Adrenal gland (tissue), 12 donors: ENCODE measurements around the gene AGPAT3. TPM values are rescaled to one million over a fixed set of nuclear protein-coding genes. Genes with fewer than 3 reads are reported as not detected.

Experiments used
- DNase-seq, 7 donors: peaks; one replicate each; pipeline ENCODE4 v3.0.0-alpha.2; 2019 to 2020
- H3K27ac ChIP-seq, 5 donors: fragments of 200-600 bp; sonication (generic) in 4 of 5; 1 replicate in 3 of 5; 2 replicates in 2 of 5; pipeline versions ENCODE4 v1.5.1 to v1.8.0; 2016 to 2020; ENCODE audit warnings: mild to moderate bottlenecking in 1 of 5
- H3K27me3 ChIP-seq: fragments of 200-600 bp; 2 replicates; pipeline ENCODE4 v1.8.0; 2021
- H3K36me3 ChIP-seq, 2 donors: fragments of 200-600 bp; replicated peaks in 1 of 2; 1 replicate in 1 of 2; 2 replicates in 1 of 2; pipeline versions ENCODE4 v1.5.1 to v1.8.0; 2018 to 2022
- H3K4me1 ChIP-seq, 2 donors: fragments of 200-600 bp; replicated peaks in 1 of 2; 1 replicate in 1 of 2; 2 replicates in 1 of 2; pipeline versions ENCODE4 v1.5.1 to v1.8.0; 2018 to 2021
- H3K4me3 ChIP-seq, 4 donors: fragments of 200-600 bp; sonication (generic) in 3 of 4; one replicate each; pipeline ENCODE4 v1.5.1; 2016 to 2018
- H3K9me3 ChIP-seq, 3 donors: fragments of 200-600 bp; sonication (generic) in 1 of 3; replicated peaks in 1 of 3; 1 replicate in 2 of 3; 2 replicates in 1 of 3; pipeline versions ENCODE4 v1.5.1 to v1.8.0; 2016 to 2021
- POLR2A ChIP-seq, 2 donors: fragments of 450-650 bp; IDR thresholded peaks; one replicate each; pipeline ENCODE4 v1.6.1; 2017; ENCODE audit warnings: antibody characterized with exemption in 2 of 2, mild to moderate bottlenecking in 2 of 2, moderate library complexity in 1 of 2
- WGBS, 4 donors: extraction: QIAGEN DNeasy Blood & Tissue Kit in 2 of 4; methylation state at CpG; one replicate each; pipeline versions ENCODE4 v1.1.5 to v1.1.7; 2013 to 2017; 5-methylcytosine and 5-hydroxymethylcytosine counted together
- intact Hi-C, 2 donors: fragments of 100-400 bp; cut with DNase I; formaldehyde crosslinking; loops; one replicate each; pipeline versions ENCODE4 v1.14.1 to v1.15.0; 2022 to 2023
- polyA plus RNA-seq, 3 donors: library from polyadenylated mRNA; stranded (reverse); fragments of 200-250 nt in 2 of 3; fragments of 350-450 nt in 1 of 3; fragmentation: Illumina TruSeq in 1 of 3; extraction: RNeasy Lipid Tissue Mini Kit (QIAGEN cat#74804) in 1 of 3; gene quantifications; one replicate each; pipeline ENCODE4 v1.2.3, GENCODE V29; 2013 to 2014
- total RNA-seq, 9 donors: library from RNA; depleted of rRNA in 4 of 9; stranded (reverse); fragments of >200 nt in 4 of 9; fragments of 120-200 nt in 1 of 9; fragmentation: NEBNext Ultra II Directional in 1 of 9; extraction: Animal tissue kit (Norgen Biotek cat#: 25700) in 1 of 9; gene quantifications; one replicate each; pipeline versions ENCODE4 v1.1.0 to v1.2.4, GENCODE V29; 2013 to 2023
- TF ChIP-seq, protein P1 (sequence below), 6 experiments: fragments of 450-650 bp in 4 of 6; fragments of 200-600 bp in 2 of 6; sonication (generic) in 1 of 6; IDR thresholded peaks; 1 replicate in 5 of 6; 2 replicates in 1 of 6; pipeline versions ENCODE4 v1.5.1 to v1.8.0; 2016 to 2021; ENCODE audit warnings: antibody characterized with exemption in 6 of 6, mild to moderate bottlenecking in 2 of 6, moderate library complexity in 1 of 6
- donor health status: healthy with polysubstance abuse.
- donor health status: Bipolar disorder and iron deficiency.
- donor health status: DM: yes; HTN: yes; CAD: no.
- donor health status: DM: no; HTN: no; CAD: no.
- donor health status: DM: no; HTN: no; CAD: no.
- donor health status: DM: yes; HTN: yes; CAD: no.

AGPAT3 gene
- total and polyA plus RNA-seq, 12 donors, result 25.3 to 88.9 (median 47.8) TPM

GRCh38 chr21:43827015-43827611 lies 37.9 kb upstream of the AGPAT3 start:
- Histone ChIP-seq H3K27me3 (no peaks in the 10 kb centered on the region), H3K9me3 (no peaks in the 10 kb centered on the region), H3K4me1 (no peaks in the 10 kb centered on the region), H3K27ac (no peak overlapping the region), H3K4me3 (no peak overlapping the region), H3K36me3 (no peaks in the 10 kb centered on the region)
- TF ChIP-seq POLR2A (IDR thresholded peaks at IDR 0.05), result no peak
- TF ChIP-seq, protein P1, sequence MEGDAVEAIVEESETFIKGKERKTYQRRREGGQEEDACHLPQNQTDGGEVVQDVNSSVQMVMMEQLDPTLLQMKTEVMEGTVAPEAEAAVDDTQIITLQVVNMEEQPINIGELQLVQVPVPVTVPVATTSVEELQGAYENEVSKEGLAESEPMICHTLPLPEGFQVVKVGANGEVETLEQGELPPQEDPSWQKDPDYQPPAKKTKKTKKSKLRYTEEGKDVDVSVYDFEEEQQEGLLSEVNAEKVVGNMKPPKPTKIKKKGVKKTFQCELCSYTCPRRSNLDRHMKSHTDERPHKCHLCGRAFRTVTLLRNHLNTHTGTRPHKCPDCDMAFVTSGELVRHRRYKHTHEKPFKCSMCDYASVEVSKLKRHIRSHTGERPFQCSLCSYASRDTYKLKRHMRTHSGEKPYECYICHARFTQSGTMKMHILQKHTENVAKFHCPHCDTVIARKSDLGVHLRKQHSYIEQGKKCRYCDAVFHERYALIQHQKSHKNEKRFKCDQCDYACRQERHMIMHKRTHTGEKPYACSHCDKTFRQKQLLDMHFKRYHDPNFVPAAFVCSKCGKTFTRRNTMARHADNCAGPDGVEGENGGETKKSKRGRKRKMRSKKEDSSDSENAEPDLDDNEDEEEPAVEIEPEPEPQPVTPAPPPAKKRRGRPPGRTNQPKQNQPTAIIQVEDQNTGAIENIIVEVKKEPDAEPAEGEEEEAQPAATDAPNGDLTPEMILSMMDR (IDR thresholded peaks at IDR 0.05), result no peak
- intact Hi-C loops, result no loop called here
- 57 to 64% (median 60%) methylated on average over 15 to 18 of the region's 18 CpGs for WGBS, 4 donors
- peak; percentile 35 to 78 (median 71) for DNase-seq

DNA sequence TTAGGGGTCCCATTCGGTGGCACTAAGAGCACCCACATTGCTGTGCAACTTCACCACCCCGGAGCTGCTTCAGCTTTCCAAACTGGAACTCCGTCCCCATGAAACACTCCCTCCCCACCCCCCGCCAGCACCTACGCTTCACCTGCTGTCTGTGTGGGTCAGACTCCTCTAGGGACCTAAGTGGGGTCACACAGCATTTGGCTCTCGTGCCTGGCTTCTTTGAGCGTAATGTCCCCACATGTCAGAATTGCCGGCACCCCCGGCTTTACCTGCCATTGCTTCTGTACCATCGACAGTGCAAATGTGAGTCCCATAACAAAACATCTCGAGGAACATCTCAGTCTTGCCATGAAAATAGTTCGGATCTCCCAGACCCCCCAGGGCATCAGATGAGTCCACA lies 35.9 kb upstream of the AGPAT3 start:
- Histone ChIP-seq H3K27me3 (no peaks in the 10 kb centered on the region), H3K9me3 (no peaks in the 10 kb centered on the region), H3K4me1 (no peaks in the 10 kb centered on the region), H3K27ac (no peak overlapping the region), H3K36me3 (no peaks in the 10 kb centered on the region), H3K4me3 (no peak overlapping the region)
- 77 to 89% (median 81%) methylated on average over 11 to 12 of the region's 12 CpGs for WGBS, 4 donors
- no peak for DNase-seq
- TF ChIP-seq, protein P1 (IDR thresholded peaks at IDR 0.05), result no peak
- no peak for TF ChIP-seq POLR2A (IDR thresholded peaks at IDR 0.05)
- intact Hi-C loops, result no loop called here

DNA sequence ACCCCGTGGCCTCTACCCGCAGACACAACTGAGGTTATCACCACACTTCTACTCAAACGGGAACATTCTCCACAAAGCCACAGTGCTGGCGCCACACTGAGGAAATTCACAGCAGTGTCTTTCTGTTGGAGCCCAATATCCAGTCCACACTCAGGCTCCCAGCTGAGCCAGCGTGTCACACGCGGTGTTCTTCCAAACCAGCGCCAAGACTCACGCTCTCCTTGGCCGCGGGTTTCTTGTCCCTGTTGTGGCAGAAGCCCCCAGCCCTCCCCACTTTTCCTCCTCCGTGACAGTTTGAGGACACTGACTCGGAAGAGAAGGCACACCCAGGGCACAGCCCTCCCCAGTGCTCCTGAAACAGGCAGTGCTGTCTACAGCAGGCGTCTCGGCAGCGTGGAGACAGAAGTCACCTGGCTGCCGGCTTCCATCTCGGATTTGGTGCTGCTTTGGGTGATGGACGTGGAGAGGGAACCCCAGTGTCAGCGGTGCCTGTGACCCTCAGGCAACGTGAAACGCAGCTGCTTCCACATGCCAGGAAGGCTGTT lies 35.4 kb upstream of the AGPAT3 start:
- Histone ChIP-seq H3K27me3 (no peaks in the 10 kb centered on the region), H3K36me3 (no peaks in the 10 kb centered on the region), H3K4me3 (no peak overlapping the region), H3K27ac (no peak overlapping the region), H3K9me3 (no peaks in the 10 kb centered on the region), H3K4me1 (no peaks in the 10 kb centered on the region)
- intact Hi-C loops, result no loop called here
- no peak for DNase-seq
- WGBS, 4 donors, result 56 to 69% (median 67%) methylated on average over 11 to 22 of the region's 22 CpGs
- TF ChIP-seq POLR2A (IDR thresholded peaks at IDR 0.05), result no peak
- TF ChIP-seq, protein P1 (IDR thresholded peaks at IDR 0.05), result no peak

GRCh38 chr21:43832158-43832550 lies 32.9 kb upstream of the AGPAT3 start:
- no peaks in the 10 kb centered on the region for H3K27me3 ChIP-seq
- 86 to 90% (median 88%) methylated on average over 14 of the region's 14 CpGs for WGBS, 4 donors

More at GRCh38 chr21:43832158-43832550, 32.9 kb upstream of the AGPAT3 start:
- Histone ChIP-seq H3K27ac (no peak overlapping the region), H3K4me3 (no peak overlapping the region), H3K36me3 (no peaks in the 10 kb centered on the region), H3K4me1 (no peaks in the 10 kb centered on the region), H3K9me3 (no peaks in the 10 kb centered on the region)
- no peak for DNase-seq
- intact Hi-C loops, result no loop called here
- TF ChIP-seq, protein P1 (IDR thresholded peaks at IDR 0.05), result no peak
- no peak for TF ChIP-seq POLR2A (IDR thresholded peaks at IDR 0.05)
